Activated naive CD4-positive, alpha-beta T cell treated with anti-CD3 and anti-CD28 coated beads, Interleukin-2, amount 10 ng/mL, durations not matched to agents 7 days and 5 days (primary cell): Measurements from ENCODE around the gene MUC5B.
A peak's percentile ranks its signal among the peaks of the same experiment; 100 is the strongest.
"Not testable (repeated sequence)": the region's sequence is repeated elsewhere in the genome, so short reads cannot be mapped to it uniquely, and the experiment has no call there.

Experiments used
- CTCF ChIA-PET: fragments of 350-600 bp; sonication (Branson Sonifier 250); formaldehyde crosslinking; loops from one replicate; lab custom pipeline; 2021; ENCODE audit warnings: antibody characterized with exemption; lab: Charles Lee
- DNase-seq: peaks from one replicate; pipeline ENCODE4 v3.0.0-alpha.2; 2020
- H3K27ac Mint-ChIP-seq: one replicate; pipeline ENCODE4 v1.8.0; 2021; ENCODE audit warnings: mild to moderate bottlenecking, moderate library complexity, mixed read lengths
- H3K27me3 Mint-ChIP-seq: one replicate; pipeline ENCODE4 v1.8.0; 2021; ENCODE audit warnings: mild to moderate bottlenecking, mixed read lengths
- H3K36me3 Mint-ChIP-seq: one replicate; pipeline ENCODE4 v1.8.0; 2021; ENCODE audit warnings: mixed read lengths
- H3K4me1 Mint-ChIP-seq: one replicate; pipeline ENCODE4 v1.8.0; 2021; ENCODE audit warnings: mixed read lengths
- H3K4me3 Mint-ChIP-seq: one replicate; pipeline ENCODE4 v1.8.0; 2021; ENCODE audit warnings: mild to moderate bottlenecking, moderate library complexity, mixed read lengths
- H3K9me3 Mint-ChIP-seq: one replicate; pipeline ENCODE4 v1.8.0; 2021; ENCODE audit warnings: mixed read lengths

The MUC5B gene, protein sequence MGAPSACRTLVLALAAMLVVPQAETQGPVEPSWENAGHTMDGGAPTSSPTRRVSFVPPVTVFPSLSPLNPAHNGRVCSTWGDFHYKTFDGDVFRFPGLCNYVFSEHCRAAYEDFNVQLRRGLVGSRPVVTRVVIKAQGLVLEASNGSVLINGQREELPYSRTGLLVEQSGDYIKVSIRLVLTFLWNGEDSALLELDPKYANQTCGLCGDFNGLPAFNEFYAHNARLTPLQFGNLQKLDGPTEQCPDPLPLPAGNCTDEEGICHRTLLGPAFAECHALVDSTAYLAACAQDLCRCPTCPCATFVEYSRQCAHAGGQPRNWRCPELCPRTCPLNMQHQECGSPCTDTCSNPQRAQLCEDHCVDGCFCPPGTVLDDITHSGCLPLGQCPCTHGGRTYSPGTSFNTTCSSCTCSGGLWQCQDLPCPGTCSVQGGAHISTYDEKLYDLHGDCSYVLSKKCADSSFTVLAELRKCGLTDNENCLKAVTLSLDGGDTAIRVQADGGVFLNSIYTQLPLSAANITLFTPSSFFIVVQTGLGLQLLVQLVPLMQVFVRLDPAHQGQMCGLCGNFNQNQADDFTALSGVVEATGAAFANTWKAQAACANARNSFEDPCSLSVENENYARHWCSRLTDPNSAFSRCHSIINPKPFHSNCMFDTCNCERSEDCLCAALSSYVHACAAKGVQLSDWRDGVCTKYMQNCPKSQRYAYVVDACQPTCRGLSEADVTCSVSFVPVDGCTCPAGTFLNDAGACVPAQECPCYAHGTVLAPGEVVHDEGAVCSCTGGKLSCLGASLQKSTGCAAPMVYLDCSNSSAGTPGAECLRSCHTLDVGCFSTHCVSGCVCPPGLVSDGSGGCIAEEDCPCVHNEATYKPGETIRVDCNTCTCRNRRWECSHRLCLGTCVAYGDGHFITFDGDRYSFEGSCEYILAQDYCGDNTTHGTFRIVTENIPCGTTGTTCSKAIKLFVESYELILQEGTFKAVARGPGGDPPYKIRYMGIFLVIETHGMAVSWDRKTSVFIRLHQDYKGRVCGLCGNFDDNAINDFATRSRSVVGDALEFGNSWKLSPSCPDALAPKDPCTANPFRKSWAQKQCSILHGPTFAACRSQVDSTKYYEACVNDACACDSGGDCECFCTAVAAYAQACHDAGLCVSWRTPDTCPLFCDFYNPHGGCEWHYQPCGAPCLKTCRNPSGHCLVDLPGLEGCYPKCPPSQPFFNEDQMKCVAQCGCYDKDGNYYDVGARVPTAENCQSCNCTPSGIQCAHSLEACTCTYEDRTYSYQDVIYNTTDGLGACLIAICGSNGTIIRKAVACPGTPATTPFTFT (N-terminal part only)

GRCh38 chr11:1222491-1223345, at the start of gene MUC5B:
MUC5B (plus strand) TSS chr11:1223066; CDS start chr11:1223124, 58 bp downstream.
- H3K27ac Mint-ChIP-seq, result no peak within 1 kb of the TSS
- H3K36me3 Mint-ChIP-seq, result no peaks in the 10 kb centered on the region
- H3K9me3 Mint-ChIP-seq, result no peaks in the 10 kb centered on the region
- H3K27me3 Mint-ChIP-seq, result peaks cover 8% of the 10 kb centered on the region
- no peak within 1 kb of the TSS for H3K4me3 Mint-ChIP-seq
- CTCF ChIA-PET, result no interaction called here
- peak; percentile 13 for DNase-seq
- H3K4me1 Mint-ChIP-seq, result no peaks in the 10 kb centered on the region

GRCh38 chr11:1173396-1173795, 49.5 kb upstream of the MUC5B start:
- CTCF ChIA-PET, H3K36me3 Mint-ChIP-seq, H3K27ac Mint-ChIP-seq, H3K27me3 Mint-ChIP-seq, H3K4me1 Mint-ChIP-seq, DNase-seq, H3K4me3 Mint-ChIP-seq: not testable (repeated sequence)
- peaks cover 16% of the 10 kb centered on the region for H3K9me3 Mint-ChIP-seq

GRCh38 chr11:1174441-1175370, 48.2 kb upstream of the MUC5B start:
- Mint-ChIP-seq H3K27ac (no peak overlapping the region), H3K9me3 (peaks cover 16% of the 10 kb centered on the region), H3K4me1 (no peaks in the 10 kb centered on the region), H3K36me3 (no peaks in the 10 kb centered on the region), H3K4me3 (no peak overlapping the region), H3K27me3 (no peaks in the 10 kb centered on the region)
- no peak for DNase-seq
- CTCF ChIA-PET, result no interaction called here

GRCh38 chr11:1175461-1176223, 47.2 kb upstream of the MUC5B start:
- no peaks in the 10 kb centered on the region for H3K4me1 Mint-ChIP-seq
- no peak overlapping the region for H3K4me3 Mint-ChIP-seq
- H3K9me3 Mint-ChIP-seq, result peaks cover 16% of the 10 kb centered on the region
- CTCF ChIA-PET, result no interaction called here
- H3K27me3 Mint-ChIP-seq, result no peaks in the 10 kb centered on the region
- H3K27ac Mint-ChIP-seq, result no peak overlapping the region
- no peaks in the 10 kb centered on the region for H3K36me3 Mint-ChIP-seq
- no peak for DNase-seq

- CTCF ChIA-PET, result no interaction called here
- Mint-ChIP-seq H3K27ac (no peak overlapping the region), H3K36me3 (no peaks in the 10 kb centered on the region)
Observed at GRCh38 chr11:1176224-1177019, 46.4 kb upstream of the MUC5B start.

DNA sequence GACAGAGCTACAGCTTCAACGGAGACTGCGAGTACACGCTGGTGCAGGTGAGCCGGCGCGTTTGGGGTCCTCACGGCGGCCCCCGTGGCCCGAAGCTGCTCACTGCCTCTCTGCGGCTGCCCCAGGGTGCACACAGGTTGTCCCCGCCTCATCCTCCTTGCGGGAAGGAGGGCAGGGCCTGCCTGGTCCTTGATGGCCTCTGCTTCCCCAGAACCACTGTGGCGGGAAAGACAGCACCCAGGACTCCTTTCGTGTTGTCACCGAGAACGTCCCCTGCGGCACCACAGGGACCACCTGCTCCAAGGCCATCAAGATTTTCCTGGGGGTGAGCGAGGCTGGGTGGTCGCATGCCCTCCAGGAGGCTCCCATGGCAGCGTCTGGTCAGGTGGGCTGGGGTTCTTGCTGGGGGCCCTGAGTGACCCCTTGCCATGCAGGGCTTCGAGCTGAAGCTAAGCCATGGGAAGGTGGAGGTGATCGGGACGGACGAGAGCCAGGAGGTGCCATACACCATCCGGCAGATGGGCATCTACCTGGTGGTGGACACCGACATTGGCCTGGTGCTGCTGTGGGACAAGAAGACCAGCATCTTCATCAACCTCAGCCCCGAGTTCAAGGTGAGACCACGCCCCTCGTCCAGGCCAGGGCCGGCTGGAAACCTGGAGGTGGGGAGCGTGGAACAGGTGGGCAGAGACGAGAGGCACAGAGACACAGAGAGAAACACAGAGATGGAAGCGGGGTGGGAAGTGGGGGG, 45.7 kb upstream of the MUC5B start:
- DNase-seq, result no peak
- Mint-ChIP-seq H3K4me1 (no peaks in the 10 kb centered on the region), H3K27me3 (no peaks in the 10 kb centered on the region), H3K36me3 (no peaks in the 10 kb centered on the region), H3K9me3 (peaks cover 6% of the 10 kb centered on the region), H3K27ac (no peak overlapping the region), H3K4me3 (no peak overlapping the region)
- CTCF ChIA-PET, result no interaction called here

More at GRCh38 chr11:1176224-1177019, 46.4 kb upstream of the MUC5B start:
- Mint-ChIP-seq H3K4me3 (no peak overlapping the region), H3K27me3 (no peaks in the 10 kb centered on the region), H3K4me1 (no peaks in the 10 kb centered on the region), H3K9me3 (peaks cover 12% of the 10 kb centered on the region)
- DNase-seq, result no peak

GRCh38 chr11:1177771-1178090, 45.1 kb upstream of the MUC5B start:
- CTCF ChIA-PET, result no interaction called here
- no peak overlapping the region for H3K4me3 Mint-ChIP-seq
- no peak overlapping the region for H3K27ac Mint-ChIP-seq

GRCh38 chr11:1178201-1178885, 44.5 kb upstream of the MUC5B start:
- no peak for DNase-seq

More at GRCh38 chr11:1177771-1178090, 45.1 kb upstream of the MUC5B start:
- no peaks in the 10 kb centered on the region for H3K4me1 Mint-ChIP-seq
- no peaks in the 10 kb centered on the region for H3K36me3 Mint-ChIP-seq
- H3K9me3 Mint-ChIP-seq, result peaks cover 6% of the 10 kb centered on the region
- H3K27me3 Mint-ChIP-seq, result no peaks in the 10 kb centered on the region
- DNase-seq, result no peak

GRCh38 chr11:1178906-1179305, 44.0 kb upstream of the MUC5B start:
- no peak for DNase-seq
- no peak overlapping the region for H3K27ac Mint-ChIP-seq
- no peaks in the 10 kb centered on the region for H3K36me3 Mint-ChIP-seq
- CTCF ChIA-PET, result no interaction called here
- no peak overlapping the region for H3K4me3 Mint-ChIP-seq
- H3K4me1 Mint-ChIP-seq, result no peaks in the 10 kb centered on the region
- H3K9me3 Mint-ChIP-seq, result peaks cover 6% of the 10 kb centered on the region
- H3K27me3 Mint-ChIP-seq, result no peaks in the 10 kb centered on the region

More at GRCh38 chr11:1178201-1178885, 44.5 kb upstream of the MUC5B start:
- H3K27me3 Mint-ChIP-seq, result no peaks in the 10 kb centered on the region
- CTCF ChIA-PET, result no interaction called here
- H3K27ac Mint-ChIP-seq, result no peak overlapping the region
- peaks cover 6% of the 10 kb centered on the region for H3K9me3 Mint-ChIP-seq
- H3K4me3 Mint-ChIP-seq, result no peak overlapping the region
- no peaks in the 10 kb centered on the region for H3K4me1 Mint-ChIP-seq
- H3K36me3 Mint-ChIP-seq, result no peaks in the 10 kb centered on the region

- Mint-ChIP-seq H3K36me3 (no peaks in the 10 kb centered on the region), H3K9me3 (peaks cover 6% of the 10 kb centered on the region), H3K27ac (no peak overlapping the region), H3K4me1 (no peaks in the 10 kb centered on the region), H3K27me3 (no peaks in the 10 kb centered on the region), H3K4me3 (no peak overlapping the region)
- CTCF ChIA-PET, result no interaction called here
- no peak for DNase-seq
Observed at GRCh38 chr11:1179641-1180040, 43.2 kb upstream of the MUC5B start.

DNA sequence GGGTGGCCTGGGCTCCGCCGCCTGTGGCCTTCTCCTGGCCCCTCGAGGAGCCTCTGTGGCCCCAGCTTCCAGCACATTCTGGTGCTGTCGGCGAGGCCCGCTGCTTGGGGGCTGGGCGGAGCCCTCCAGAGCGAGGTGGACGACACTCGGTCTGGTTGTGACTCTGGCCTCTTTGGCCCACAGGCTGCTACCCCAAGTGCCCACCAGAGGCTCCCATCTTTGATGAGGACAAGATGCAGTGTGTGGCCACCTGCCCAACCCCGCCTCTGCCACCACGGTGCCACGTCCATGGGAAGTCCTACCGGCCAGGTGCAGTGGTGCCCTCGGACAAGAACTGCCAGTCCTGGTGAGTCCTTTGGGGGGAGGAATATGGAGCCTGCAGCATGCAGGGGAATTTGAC, 42.7 kb upstream of the MUC5B start:
- CTCF ChIA-PET, result no interaction called here
- DNase-seq, result no peak
- no peaks in the 10 kb centered on the region for H3K36me3 Mint-ChIP-seq
- H3K4me1 Mint-ChIP-seq, result no peaks in the 10 kb centered on the region
- H3K27ac Mint-ChIP-seq, result no peak overlapping the region
- H3K4me3 Mint-ChIP-seq, result no peak overlapping the region
- no peaks in the 10 kb centered on the region for H3K27me3 Mint-ChIP-seq
- peaks cover 6% of the 10 kb centered on the region for H3K9me3 Mint-ChIP-seq
